Endodermal cell (in vitro differentiated cells): ENCODE data around the gene ZNRF2. TPM values are rescaled to one million over a fixed set of nuclear protein-coding genes. Genes with fewer than 3 reads are reported as not detected.
A peak's percentile ranks its signal among the peaks of the same experiment; 100 is the strongest.

Experiments used
- DNase-seq: peaks from one replicate; pipeline ENCODE4 v3.0.0-alpha.2; 2017
- H3K27ac ChIP-seq: 2 replicates; pipeline ENCODE4 v1.5.1; 2013; ENCODE audit warnings: mild to moderate bottlenecking, low read depth, low read length, moderate library complexity
- H3K27me3 ChIP-seq: 2 replicates; pipeline ENCODE4 v1.6.1; 2013; ENCODE audit warnings: mild to moderate bottlenecking, low read length, moderate library complexity; ENCODE audit not compliant: insufficient read depth, control insufficient read depth, poor library complexity, severe bottlenecking
- H3K36me3 ChIP-seq: 2 replicates; pipeline ENCODE4 v1.7.0; 2013; ENCODE audit warnings: mild to moderate bottlenecking, low read length, moderate library complexity; ENCODE audit not compliant: control insufficient read depth, insufficient read depth
- H3K4me1 ChIP-seq: one replicate; pipeline ENCODE4 v1.7.0; 2013; ENCODE audit warnings: low read length; ENCODE audit not compliant: control insufficient read depth, insufficient read depth
- H3K4me3 ChIP-seq: 2 replicates; pipeline ENCODE4 v1.5.1; 2013; ENCODE audit warnings: mild to moderate bottlenecking, low read length, moderate library complexity
- H3K9ac ChIP-seq: 2 replicates; pipeline ENCODE4 v1.6.1; 2013; ENCODE audit warnings: mild to moderate bottlenecking, low read length, moderate library complexity; ENCODE audit not compliant: poor library complexity, severe bottlenecking; ENCODE audit errors: extremely low read depth
- H3K9me3 ChIP-seq: 2 replicates; pipeline ENCODE4 v1.6.1; 2013; ENCODE audit warnings: mild to moderate bottlenecking, low read length, moderate library complexity; ENCODE audit not compliant: control insufficient read depth
- H3K27ac Mint-ChIP-seq: 2 replicates; pipeline ENCODE4 v1.8.0; 2020; ENCODE audit warnings: mixed read lengths
- H3K27me3 Mint-ChIP-seq: 2 replicates; pipeline ENCODE4 v1.8.0; 2021; ENCODE audit warnings: mild to moderate bottlenecking, mixed read lengths; ENCODE audit not compliant: insufficient read depth
- H3K36me3 Mint-ChIP-seq: 2 replicates; pipeline ENCODE4 v1.8.0; 2020; ENCODE audit warnings: low read depth, mixed read lengths
- H3K4me1 Mint-ChIP-seq: 2 replicates; pipeline ENCODE4 v1.8.0; 2020; ENCODE audit warnings: mixed read lengths
- H3K4me3 Mint-ChIP-seq: 2 replicates; pipeline ENCODE4 v1.8.0; 2020; ENCODE audit warnings: mild to moderate bottlenecking, moderate library complexity, mixed read lengths
- H3K9me3 Mint-ChIP-seq: 2 replicates; pipeline ENCODE4 v1.8.0; 2020; ENCODE audit warnings: mild to moderate bottlenecking, mixed read lengths
- WGBS, 2 experiments: methylation state at CpG; one replicate each; pipeline versions ENCODE4 v1.1.5 to v1.1.7; 2013; ENCODE audit warnings: missing lambda C conversion rate in 2 of 2, mixed read lengths in 1 of 2; ENCODE audit not compliant: insufficient coverage in 1 of 2, insufficient read length in 1 of 2; 5-methylcytosine and 5-hydroxymethylcytosine counted together
- total RNA-seq, 2 donors: library from RNA; stranded (reverse); fragmentation: NEBNext Ultra II Directional in 1 of 2; extraction: Animal tissue kit (Norgen Biotek cat#: 25700) in 1 of 2; gene quantifications; 2 replicates in 1 of 2; 3 replicates in 1 of 2; pipeline ENCODE4 v1.2.1, GENCODE V29; 2021
- TF ChIP-seq, protein P1 (sequence below): fragments of 200-600 bp; sonication (generic); conservative IDR thresholded peaks from 2 replicates; pipeline ENCODE4 v1.5.0; 2021; ENCODE audit warnings: antibody characterized with exemption, mild to moderate bottlenecking

ZNRF2 gene
- total RNA-seq, 2 donors from 2014 or later = 15.5 to 20.9 TPM

DNA sequence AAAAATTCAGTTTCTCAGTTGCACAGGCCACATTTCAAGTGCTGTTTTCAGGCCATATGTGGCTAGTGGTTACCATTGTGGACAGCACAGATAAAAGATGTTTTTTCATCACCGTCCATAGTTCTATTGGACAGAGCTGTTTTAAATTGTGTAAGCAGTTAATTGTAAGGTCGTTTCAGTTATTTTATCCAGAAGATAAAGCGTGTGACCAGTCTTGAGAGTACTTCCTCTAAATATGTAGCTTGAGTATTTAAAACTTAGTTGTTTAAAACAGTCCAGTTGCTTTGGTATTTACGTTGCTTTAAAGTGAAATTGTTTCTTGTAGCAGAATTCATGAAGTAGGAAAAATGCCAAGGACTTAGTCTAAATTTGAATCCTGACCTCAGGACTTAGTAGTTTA lies 66.9 kb downstream of the ZNRF2 start:
- no peak overlapping the region for H3K4me3 Mint-ChIP-seq
- H3K9me3 ChIP-seq = no peaks in the 10 kb centered on the region
- H3K9ac ChIP-seq = no peak overlapping the region
- peaks cover 2% of the 10 kb centered on the region for H3K36me3 Mint-ChIP-seq
- H3K4me1 ChIP-seq = peaks cover 4% of the 10 kb centered on the region
- peaks cover 47% of the 10 kb centered on the region for H3K4me1 Mint-ChIP-seq
- H3K27me3 ChIP-seq = no peaks in the 10 kb centered on the region
- no peak overlapping the region for H3K27ac ChIP-seq
- no peaks in the 10 kb centered on the region for H3K9me3 Mint-ChIP-seq
- no peak for DNase-seq
- H3K4me3 ChIP-seq = no peak overlapping the region
- 90 to 100% methylated on average over 4 of the region's 4 CpGs for WGBS, 2 experiments
- H3K27me3 Mint-ChIP-seq = no peaks in the 10 kb centered on the region
- TF ChIP-seq, protein P1, sequence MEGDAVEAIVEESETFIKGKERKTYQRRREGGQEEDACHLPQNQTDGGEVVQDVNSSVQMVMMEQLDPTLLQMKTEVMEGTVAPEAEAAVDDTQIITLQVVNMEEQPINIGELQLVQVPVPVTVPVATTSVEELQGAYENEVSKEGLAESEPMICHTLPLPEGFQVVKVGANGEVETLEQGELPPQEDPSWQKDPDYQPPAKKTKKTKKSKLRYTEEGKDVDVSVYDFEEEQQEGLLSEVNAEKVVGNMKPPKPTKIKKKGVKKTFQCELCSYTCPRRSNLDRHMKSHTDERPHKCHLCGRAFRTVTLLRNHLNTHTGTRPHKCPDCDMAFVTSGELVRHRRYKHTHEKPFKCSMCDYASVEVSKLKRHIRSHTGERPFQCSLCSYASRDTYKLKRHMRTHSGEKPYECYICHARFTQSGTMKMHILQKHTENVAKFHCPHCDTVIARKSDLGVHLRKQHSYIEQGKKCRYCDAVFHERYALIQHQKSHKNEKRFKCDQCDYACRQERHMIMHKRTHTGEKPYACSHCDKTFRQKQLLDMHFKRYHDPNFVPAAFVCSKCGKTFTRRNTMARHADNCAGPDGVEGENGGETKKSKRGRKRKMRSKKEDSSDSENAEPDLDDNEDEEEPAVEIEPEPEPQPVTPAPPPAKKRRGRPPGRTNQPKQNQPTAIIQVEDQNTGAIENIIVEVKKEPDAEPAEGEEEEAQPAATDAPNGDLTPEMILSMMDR = no peak
- H3K36me3 ChIP-seq = no peaks in the 10 kb centered on the region
- no peak overlapping the region for H3K27ac Mint-ChIP-seq

DNA sequence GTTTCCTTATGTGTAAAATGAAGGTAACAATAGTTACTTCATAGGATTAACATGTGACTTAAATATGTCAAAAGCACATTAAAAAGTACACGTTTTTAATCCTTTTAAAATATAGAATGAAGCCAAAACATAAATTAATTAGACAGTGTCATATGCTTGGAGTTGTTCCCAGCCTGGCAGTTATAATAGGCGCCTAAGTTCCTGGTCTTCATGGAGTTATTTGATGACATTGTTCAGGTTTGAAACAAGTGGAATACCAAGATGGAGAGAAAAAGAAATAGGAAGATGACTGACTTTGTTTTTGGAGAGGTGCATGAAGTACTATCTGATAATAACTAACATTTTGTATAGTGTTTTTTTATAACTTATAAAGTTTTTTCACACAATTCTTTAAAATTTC lies 67.3 kb downstream of the ZNRF2 start:
- no peak for DNase-seq
- no peak overlapping the region for H3K27ac Mint-ChIP-seq
- no peaks in the 10 kb centered on the region for H3K9me3 ChIP-seq
- H3K4me3 Mint-ChIP-seq = no peak overlapping the region
- peaks cover 47% of the 10 kb centered on the region for H3K4me1 Mint-ChIP-seq
- 88 to 100% methylated on average over 1 to 2 of the region's 2 CpGs for WGBS, 2 experiments
- no peak overlapping the region for H3K27ac ChIP-seq
- H3K9me3 Mint-ChIP-seq = no peaks in the 10 kb centered on the region
- peaks cover 4% of the 10 kb centered on the region for H3K36me3 Mint-ChIP-seq
- TF ChIP-seq, protein P1 = no peak
- no peaks in the 10 kb centered on the region for H3K27me3 ChIP-seq
- no peak overlapping the region for H3K9ac ChIP-seq
- no peaks in the 10 kb centered on the region for H3K36me3 ChIP-seq
- H3K4me1 ChIP-seq = peaks cover 4% of the 10 kb centered on the region
- no peak overlapping the region for H3K4me3 ChIP-seq
- no peaks in the 10 kb centered on the region for H3K27me3 Mint-ChIP-seq

DNA sequence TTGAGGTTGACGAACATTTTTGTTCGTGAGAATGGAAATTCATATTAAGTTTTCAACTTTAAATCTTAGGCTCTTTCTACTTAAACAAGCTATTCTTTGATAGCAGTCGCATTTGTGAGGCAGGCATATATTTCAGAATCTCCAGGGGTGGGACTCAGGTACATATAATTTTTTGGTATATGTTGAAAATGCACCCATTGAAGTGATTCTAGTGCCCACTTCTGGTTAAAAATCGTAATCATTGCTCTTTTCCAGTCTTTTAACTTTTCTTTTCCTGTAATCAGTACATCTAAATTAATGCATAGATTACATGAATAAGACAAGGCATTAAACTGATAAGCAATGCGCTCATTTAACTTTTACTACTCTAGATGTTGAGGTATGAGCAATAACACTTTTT lies 67.8 kb downstream of the ZNRF2 start:
- H3K36me3 Mint-ChIP-seq = peaks cover 7% of the 10 kb centered on the region
- H3K4me1 Mint-ChIP-seq = peaks cover 47% of the 10 kb centered on the region
- no peak overlapping the region for H3K9ac ChIP-seq
- 85 to 98% methylated on average over 4 to 5 of the region's 5 CpGs for WGBS, 2 experiments
- no peaks in the 10 kb centered on the region for H3K9me3 Mint-ChIP-seq
- H3K36me3 ChIP-seq = no peaks in the 10 kb centered on the region
- H3K27ac Mint-ChIP-seq = no peak overlapping the region
- no peak overlapping the region for H3K27ac ChIP-seq
- no peaks in the 10 kb centered on the region for H3K27me3 ChIP-seq
- DNase-seq = no peak
- H3K27me3 Mint-ChIP-seq = no peaks in the 10 kb centered on the region
- H3K4me1 ChIP-seq = peaks cover 4% of the 10 kb centered on the region
- TF ChIP-seq, protein P1 = peak; percentile 30
- no peaks in the 10 kb centered on the region for H3K9me3 ChIP-seq
- no peak overlapping the region for H3K4me3 Mint-ChIP-seq
- H3K4me3 ChIP-seq = no peak overlapping the region
